GM18867 (cell line): ENCODE data around the gene ZNF638.
"Not testable (repeated sequence)": the region's sequence is repeated elsewhere in the genome, so short reads cannot be mapped to it uniquely, and the experiment has no call there.

Experiments
- ATAC-seq: cut with Tn5 transposase; IDR thresholded peaks from one replicate; pipeline ENCODE4 v1.9.1; 2021; ENCODE audit warnings: mild to moderate bottlenecking, moderate library complexity; ENCODE audit not compliant: unreplicated experiment

ZNF638 gene

GRCh38 chr2:71331581-71332434 lies at the start of gene ZNF638:
Gene ZNF638, plus strand, starts transcription at chr2:71331782. Its CDS starts 17,173 bp downstream, at chr2:71348955.
- ATAC-seq, result peak; percentile 97

GRCh38 chr2:71281950-71282349 lies 49.6 kb upstream of the ZNF638 start:
- no peak for ATAC-seq

GRCh38 chr2:71282493-71282892 lies 49.1 kb upstream of the ZNF638 start:
- no peak for ATAC-seq

GRCh38 chr2:71283131-71283530 lies 48.5 kb upstream of the ZNF638 start:
- no peak for ATAC-seq

- ATAC-seq, result no peak
Observed at GRCh38 chr2:71285706-71286105, 45.9 kb upstream of the ZNF638 start.

- ATAC-seq, result no peak
Observed at GRCh38 chr2:71291398-71291797, 40.2 kb upstream of the ZNF638 start.

- ATAC-seq, result no peak
Observed at GRCh38 chr2:71292159-71292558, 39.4 kb upstream of the ZNF638 start.

GRCh38 chr2:71298914-71299313 lies 32.7 kb upstream of the ZNF638 start:
- no peak for ATAC-seq

GRCh38 chr2:71299507-71299906 lies 32.1 kb upstream of the ZNF638 start:
- ATAC-seq, result no peak

GRCh38 chr2:71303849-71304248 lies 27.7 kb upstream of the ZNF638 start:
- ATAC-seq, result no peak

- ATAC-seq, result no peak
Observed at GRCh38 chr2:71306762-71307161, 24.8 kb upstream of the ZNF638 start.

GRCh38 chr2:71313016-71313766 lies 18.4 kb upstream of the ZNF638 start:
- no peak for ATAC-seq

GRCh38 chr2:71317060-71317459 lies 14.5 kb upstream of the ZNF638 start:
- no peak for ATAC-seq

GRCh38 chr2:71317900-71318299 lies 13.7 kb upstream of the ZNF638 start:
- ATAC-seq, result not testable (repeated sequence)

- no peak for ATAC-seq
Observed at GRCh38 chr2:71323386-71323785, 8.2 kb upstream of the ZNF638 start.

- no peak for ATAC-seq
Observed at GRCh38 chr2:71326968-71327367, 4.6 kb upstream of the ZNF638 start.

GRCh38 chr2:71327916-71328315 lies 3.7 kb upstream of the ZNF638 start:
- no peak for ATAC-seq

- no peak for ATAC-seq
Observed at GRCh38 chr2:71330155-71330554, 1.4 kb upstream of the ZNF638 start.

- ATAC-seq, result no peak
Observed at GRCh38 chr2:71330585-71331330, 824 bp upstream of the ZNF638 start.

- ATAC-seq, result not testable (repeated sequence)
Observed at GRCh38 chr2:71331331-71331580, 326 bp upstream of the ZNF638 start.

GRCh38 chr2:71332435-71332796 lies 834 bp downstream of the ZNF638 start:
- ATAC-seq, result no peak

- no peak for ATAC-seq
Observed at GRCh38 chr2:71333619-71334018, 2.0 kb downstream of the ZNF638 start.
